GM21619 (cell line): ENCODE data around the gene NANOS1.
A peak's percentile ranks its signal among the peaks of the same experiment; 100 is the strongest.
"Not testable (repeated sequence)": the region's sequence is repeated elsewhere in the genome, so short reads cannot be mapped to it uniquely, and the experiment has no call there.

ENCODE experiments used
- ATAC-seq: cut with Tn5 transposase; IDR thresholded peaks from one replicate; pipeline ENCODE4 v1.9.1; 2021; ENCODE audit not compliant: unreplicated experiment

Gene NANOS1

DNA sequence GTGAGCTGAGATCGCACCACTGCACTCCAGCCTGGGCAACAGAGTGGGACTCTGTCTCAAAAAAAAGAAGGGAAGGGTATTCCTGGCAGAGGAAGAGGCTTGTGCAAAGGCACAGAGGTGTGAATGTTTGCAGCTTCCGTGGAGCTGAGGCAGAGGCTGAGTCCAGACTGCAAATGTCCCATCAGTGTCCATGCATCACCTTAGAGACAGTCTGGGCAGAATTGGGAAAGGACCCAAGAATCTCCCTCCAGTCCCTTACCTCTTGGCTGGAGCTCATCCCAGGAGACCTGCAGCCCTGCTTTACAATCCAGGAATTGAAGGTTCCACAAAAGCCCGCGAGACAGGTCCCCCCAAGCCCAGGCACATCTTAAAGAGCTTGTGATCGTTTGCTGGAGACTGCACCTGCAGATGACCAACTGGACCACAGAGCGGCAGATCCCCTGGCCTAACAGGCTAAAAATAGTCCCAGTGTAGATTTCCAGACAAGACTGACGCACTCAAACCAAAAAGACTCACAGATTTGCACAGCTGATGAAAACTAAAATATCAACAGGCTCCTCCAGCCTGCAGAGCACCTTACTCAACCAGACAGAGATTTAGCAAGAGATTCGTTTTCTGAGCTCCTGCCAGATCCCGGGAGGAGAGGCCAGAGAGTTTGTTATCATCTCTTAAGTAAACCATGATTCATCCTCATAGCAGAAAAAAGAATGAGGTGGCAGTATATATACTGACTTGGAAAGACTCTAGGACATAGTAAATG lies 22.9 kb upstream of the NANOS1 start:
- no peak for ATAC-seq

DNA sequence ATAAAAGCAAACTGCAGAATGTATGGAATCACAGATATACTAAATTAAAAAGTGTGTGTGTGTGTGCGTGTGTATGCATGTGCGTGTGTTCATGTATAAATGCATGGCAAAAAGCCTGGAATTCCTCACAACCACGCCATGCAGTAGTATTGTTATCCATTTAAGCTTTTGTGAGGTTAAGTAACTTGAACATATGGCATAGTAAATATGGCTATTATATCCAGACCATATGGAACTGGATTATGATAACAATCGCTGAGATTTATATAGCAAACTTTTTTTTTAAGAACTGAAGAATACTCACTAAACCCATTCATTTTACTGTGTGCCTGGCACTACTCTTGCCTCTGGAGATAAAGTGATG lies 22.3 kb upstream of the NANOS1 start:
- no peak for ATAC-seq

DNA sequence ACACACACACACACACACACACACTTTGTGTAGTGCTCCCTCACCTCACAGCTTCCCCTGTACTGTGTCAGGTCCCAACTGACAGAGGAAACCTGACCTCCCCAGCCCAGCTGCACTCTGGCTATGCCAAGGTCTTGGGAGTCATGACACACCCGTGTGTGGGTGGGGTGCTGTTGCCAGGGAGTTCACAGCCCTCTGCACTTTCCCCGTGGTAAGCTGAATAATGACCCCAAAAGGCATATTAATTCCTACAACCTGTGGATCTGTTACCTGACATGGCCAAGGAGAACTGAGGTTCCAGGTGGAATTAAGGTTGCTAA lies 8.9 kb upstream of the NANOS1 start:
- no peak for ATAC-seq

DNA sequence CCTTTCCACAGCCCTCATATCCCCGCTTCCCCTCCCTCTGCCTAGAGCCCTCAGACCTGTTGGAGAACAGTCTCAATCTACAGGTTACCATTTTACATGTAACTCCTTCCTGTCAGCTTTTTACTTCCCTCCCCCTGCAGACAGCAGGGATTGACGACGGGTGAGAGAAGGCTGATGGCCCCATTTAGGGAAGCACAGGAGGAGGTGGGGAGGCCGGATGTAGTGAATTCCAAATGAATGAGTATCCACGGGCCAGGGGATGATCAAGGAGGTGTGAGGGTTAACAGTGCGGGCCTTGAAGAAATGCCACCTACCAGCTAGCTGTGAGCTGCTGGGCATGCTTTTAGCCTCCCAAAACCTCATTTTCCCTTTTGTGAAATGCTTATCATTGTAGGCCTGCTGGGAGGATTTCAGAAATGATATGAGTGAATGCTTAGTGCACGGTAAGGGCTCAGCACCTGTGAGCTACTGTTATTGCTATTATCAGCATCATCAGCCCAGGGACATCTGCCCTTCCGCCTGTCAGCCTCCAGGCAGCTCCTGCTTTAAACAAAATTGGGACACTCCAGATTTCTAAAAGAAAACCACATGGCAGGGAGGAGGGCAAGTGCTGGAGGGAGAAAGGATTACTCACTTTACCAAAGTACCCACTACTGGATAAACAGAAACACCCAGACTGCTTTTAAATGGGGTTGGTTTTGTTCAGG lies 6.5 kb upstream of the NANOS1 start:
- no peak for ATAC-seq

DNA sequence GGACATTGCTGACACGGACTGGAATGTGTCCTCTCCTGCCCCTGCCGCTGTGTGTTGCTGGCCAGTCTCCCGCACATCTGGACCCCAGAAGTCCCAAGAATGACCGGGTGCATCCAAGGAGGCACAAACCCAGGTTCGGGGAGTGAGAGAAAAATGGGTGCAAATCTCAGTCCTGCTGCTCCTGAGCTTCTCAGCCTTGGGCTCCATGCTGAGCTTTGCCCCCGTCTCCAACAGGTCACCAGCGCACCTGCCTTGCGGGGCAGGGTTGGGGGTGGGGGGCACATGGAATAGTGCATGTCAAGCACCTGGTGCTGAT lies 6.0 kb upstream of the NANOS1 start:
- ATAC-seq, result no peak

DNA sequence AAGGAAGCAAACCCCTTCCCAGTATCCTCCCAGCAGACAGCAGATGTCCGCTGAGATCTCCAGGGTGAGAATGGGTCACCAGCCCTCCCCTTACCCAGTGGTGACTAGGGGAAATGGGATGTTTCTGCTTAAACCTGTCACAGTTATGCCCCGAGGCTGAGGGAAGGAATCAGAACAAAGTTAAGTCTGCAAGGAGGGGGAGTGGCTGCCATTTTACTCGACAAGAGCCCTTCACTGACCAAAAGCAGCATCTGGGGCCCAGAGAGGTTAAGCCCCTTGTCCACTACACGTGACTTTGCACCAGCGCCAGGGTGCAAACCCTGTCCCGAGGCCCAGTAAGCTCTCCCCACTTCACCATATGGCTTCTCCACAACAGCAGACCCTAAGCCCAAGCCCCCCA lies 4.6 kb upstream of the NANOS1 start:
- no peak for ATAC-seq

DNA sequence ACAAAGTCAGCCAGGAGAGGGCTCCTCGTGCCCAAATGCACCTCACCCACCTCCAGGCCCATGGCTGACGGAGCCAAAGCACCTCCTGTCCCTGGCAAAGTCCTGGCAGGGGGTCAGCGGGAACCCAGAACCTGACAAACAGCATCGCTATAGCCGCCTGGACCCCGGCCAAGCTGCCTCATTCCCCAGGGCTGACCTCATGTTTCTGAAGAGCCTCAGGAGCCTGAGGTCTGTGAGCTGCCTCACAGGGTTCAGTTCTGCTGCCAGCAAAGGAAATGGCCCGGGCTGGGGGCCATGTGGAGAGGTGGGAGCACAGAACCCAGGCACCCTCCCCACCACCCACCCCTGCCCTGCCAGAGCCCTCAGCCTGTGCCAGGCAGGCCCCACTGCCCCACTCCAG lies 4.2 kb upstream of the NANOS1 start:
- no peak for ATAC-seq

DNA sequence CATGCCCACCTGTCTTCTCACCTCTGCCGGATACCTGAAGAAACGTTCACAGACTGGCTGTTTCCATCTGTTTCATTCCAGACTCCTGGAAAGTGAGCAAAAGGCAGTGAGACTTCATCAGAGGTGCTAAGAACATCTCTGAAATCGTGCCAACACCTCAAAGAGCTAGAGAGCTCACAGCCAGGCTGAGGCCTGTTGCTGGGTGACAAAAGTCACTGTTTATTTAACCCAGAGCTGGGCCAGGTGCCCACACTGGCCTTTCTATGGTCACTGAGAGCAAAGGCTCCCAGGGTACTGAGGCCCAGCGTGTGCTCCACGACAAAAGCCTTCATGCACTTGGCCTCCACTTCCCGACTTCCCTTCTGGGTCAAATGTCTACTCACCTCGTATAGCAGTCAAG lies 3.7 kb upstream of the NANOS1 start:
- no peak for ATAC-seq

DNA sequence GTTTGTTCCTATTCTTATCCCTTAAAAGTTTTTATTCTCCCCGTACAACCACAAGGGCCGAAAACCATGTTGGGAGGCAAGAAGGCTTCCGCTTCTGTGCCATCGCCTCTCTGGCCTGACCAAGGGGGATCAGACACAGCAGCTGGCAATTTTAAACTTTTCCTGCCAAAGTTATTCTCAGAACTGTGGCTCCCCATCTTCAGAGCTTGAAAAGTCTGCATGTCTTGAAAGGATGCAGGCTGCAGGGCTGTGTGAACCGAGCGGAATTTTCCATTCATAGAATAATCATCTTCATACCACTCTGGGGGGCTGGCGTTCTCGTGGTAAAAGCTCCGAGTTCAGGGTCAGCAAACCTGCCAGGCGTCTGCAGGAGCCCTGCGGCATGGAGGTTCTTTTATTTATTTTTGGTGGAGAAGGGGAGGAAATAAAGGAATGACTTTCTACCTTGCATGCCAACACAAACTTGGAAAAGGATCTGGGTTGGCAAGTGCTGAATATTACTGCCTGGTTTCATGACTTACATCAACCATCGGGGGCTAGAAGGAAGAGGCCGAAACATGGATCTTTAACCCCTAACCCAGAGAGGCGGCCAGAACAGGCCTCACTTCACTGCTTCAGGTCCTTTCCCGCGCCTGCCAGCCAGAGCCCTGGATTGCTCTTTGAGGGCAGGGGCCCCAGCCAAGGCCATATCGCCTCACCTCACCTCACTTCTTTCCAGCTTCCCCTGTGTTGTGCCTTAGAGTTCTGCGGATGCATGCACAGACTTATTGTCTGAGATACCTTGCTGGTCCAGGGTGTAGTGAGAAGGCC lies 3.0 kb upstream of the NANOS1 start:
- ATAC-seq, result no peak

DNA sequence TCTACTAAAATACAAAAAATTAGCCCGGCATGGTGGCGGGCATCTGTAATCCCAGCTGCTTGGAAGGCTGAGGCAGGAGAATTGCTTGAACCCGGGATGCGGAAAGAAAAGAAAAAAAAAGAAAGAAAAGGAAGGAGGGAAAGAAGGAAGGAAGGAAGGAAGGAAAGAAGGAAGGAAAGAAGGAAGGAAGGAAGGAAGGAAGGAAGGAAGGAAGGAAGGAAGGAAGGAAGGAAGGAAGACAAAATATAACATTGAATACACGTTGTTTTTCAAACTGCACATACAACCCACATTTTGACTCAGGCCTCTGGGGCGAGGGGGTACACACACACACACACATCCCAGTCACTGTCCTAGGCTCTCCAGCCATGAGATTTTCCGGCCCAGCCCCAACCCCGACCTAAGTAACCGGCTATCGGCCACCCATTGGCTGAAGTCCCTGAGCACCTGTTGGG lies 1.0 kb upstream of the NANOS1 start:
- ATAC-seq, result not testable (repeated sequence)

DNA sequence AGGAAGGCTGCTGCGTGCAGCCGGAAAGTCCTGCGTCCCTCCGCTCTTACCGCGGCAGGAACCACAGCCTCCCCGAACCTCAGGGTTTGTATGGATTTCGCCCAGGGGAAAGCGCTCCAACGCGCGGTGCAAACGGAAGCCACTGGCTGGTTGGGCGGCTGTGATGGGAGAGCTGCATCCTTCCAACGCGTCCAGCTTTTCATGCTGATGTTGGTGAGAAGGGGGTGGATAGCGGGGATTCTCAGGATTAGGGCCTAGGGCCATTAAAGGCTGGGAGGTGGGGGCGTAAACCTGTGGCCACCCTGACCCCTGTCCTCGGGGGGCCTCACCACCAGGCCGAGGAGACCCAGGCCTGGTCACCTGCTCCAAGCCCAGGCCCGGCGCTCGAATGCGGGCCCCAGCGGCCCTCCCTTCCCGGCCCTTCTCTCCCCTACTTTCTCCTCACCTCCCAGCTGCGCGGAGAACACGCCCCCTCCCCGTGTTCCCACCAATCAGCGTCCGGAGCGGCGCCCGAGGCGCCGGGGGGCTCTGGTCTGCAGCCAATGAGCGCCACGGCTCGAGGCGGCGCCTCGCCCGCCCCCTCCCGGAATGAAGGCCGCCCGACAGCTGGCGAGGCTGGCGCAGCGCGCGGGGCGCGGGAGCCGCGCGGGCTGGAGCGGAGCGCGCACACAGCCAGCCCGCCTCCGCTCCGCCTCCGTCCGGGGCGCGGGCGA lies 458 bp upstream of the NANOS1 start:
- ATAC-seq, result peak; percentile 64

DNA sequence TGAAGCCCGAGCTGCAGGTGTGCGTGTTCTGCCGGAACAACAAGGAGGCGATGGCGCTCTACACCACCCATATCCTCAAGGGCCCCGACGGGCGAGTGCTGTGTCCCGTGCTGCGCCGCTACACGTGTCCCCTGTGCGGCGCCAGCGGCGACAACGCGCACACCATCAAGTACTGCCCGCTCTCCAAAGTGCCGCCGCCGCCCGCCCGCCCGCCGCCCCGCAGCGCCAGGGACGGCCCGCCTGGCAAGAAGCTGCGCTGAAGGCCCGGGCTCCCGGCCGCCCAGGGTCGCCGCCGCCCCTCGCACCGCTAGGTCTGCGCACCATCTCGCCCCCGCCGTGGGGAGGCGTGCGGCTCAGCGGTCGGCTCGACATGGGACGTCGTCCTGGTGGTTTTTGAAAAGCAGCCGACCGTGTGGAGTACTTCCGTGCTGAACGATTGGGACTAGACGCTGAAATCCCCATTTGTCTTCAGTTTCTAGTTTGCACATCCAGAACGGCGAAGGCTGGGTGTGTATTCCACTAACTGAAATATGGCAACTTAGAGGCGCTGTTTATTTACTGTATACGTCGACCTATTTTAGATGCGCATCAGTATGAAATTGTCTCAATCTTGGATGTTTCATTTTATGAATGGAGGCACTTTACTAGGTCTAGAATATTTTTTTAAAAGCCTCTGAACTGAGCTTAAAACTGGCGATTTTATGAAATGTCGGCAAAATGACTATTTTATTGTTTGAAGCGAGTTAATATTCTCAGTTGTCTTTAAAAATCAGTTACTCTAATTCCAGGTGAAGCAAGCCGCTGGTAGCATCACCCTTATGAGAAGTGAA lies 1.1 kb downstream of the NANOS1 start:
- ATAC-seq, result peak; percentile 48

DNA sequence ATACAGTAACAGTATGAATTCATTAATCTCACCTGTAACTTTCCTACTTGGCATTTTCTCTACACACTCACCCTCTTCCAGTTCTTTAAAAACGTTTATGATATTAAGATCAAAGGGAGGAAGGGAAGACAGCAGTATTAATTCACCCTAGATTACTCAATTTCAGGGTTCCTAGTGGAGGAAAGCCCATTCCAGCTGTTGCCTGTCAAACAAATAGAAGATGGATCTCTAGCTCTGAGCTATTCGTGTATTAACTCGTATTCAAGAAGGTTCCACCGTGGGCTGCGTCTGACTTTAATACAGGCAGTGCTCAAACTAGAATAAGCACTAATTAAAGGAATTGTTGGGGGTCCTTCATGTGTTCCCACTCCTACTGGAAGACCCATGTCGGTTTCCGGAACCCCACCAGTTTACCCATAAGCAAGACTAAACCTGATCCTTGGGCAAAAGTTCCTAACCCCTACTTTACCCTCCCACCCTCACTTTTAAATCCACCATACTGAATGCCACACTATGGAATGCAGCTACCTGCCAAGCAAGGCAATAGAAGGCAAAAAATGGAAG lies 2.1 kb downstream of the NANOS1 start:
- ATAC-seq, result no peak

DNA sequence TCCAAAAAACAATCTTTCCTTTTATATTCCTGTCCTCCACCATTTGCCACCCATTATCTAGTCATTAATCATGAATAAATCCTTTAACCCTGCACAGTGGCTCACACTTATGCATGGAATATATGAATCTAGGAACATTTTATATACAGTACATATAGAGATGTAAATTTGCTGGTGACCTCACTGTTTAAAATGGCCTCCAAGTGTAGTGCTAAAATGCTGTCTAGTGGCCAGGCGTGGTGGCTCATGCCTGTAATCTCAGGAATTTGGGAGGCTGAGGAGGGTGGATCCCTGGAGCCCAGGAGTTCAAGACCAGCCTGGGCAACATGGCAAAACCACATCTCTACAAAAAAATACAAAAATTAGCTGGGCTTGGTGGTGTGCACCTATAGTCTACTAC lies 9.6 kb downstream of the NANOS1 start:
- ATAC-seq, result no peak

DNA sequence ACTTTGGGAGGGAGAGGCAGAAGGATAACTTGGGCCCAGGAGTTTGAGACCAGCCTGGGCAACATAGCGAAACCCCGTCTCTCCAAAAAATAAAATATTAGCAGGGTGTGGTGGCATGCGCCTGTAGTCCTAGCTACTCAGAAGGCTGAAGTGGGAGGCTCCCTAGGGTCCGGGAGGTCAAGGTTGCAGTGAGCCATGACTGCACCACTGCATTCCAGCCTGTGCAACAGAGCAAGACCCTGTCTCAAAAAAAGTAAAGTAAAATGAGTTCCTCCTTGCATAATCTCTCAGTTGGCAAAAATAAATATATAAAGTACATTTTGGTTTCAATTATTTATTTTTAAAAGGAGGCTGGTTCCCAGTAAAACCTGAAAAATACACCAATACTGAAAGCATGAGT lies 11.8 kb downstream of the NANOS1 start:
- ATAC-seq, result no peak

DNA sequence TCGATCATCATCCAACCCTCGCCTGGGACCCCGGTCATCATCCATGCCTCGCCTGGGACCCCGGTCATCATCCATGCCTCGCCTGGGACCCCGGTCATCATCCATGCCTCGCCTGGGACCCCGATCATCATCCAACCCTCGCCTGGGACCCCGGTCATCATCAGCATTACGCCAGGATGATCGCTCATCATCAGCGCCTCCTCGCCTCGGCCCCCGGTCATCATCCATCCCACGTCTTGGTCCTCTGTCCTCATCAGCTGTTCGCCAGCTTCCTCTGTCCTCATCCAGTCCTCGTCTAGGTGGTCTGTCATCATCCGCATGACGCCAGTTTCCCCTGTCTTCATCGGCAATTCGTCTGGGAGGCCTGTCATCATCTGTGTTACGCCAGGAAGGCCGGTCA lies 12.7 kb downstream of the NANOS1 start:
- ATAC-seq, result no peak

DNA sequence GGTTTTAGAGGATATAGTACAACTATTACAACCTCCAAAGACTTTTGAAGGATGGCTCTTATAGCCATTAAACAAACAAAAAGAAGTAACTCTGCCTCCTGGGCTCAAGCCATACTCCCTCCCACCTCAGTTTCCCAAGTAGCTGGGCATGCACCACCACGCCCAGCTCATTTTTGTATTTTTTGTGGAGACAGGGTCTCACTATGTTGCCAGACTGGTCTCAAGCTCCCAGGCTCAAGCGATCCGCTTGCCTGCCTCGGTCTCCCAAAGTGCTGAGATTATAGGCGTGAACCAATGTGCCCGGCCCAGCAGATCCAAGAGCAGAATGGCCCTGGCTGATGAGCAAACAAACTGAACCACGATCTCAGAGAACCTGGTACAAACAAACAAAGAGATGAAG lies 16.0 kb downstream of the NANOS1 start:
- no peak for ATAC-seq

DNA sequence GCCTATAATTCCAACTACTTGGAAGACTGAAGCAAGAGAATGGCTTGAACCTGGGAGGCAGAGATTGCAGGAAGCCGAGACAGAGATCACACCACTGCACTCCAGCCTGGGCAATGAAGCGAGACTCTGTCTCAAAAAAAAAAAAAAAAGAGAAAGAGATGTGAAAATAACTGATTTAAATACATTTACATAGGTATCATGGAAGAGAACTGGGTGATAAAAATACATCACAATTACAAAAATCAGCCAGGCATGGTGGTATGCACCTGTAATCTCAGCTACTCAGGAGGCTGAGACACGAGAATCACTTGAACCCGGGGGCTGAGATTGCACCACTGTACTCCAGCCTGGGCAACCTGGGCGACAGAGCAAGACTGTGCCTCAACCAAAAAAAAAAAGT lies 19.8 kb downstream of the NANOS1 start:
- no peak for ATAC-seq

DNA sequence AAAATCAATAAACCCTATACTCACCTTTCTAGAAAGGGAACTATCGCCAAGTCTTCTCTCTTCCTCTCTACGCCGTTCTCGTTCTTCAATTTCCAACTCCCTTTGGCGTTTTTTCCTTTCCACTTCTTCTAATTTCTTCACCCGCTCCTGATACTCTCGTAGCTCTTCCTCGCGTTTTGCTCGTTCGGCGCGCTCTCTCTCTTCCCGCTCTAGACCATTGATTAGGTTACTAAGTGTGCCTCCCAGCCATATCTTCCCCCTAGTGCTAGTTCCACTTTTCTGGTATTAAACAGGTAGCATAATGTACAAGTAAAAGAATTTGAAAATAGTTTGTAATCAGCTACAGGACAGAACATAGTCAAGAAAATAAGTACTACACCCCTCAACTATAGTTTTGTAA lies 20.3 kb downstream of the NANOS1 start:
- ATAC-seq, result no peak

DNA sequence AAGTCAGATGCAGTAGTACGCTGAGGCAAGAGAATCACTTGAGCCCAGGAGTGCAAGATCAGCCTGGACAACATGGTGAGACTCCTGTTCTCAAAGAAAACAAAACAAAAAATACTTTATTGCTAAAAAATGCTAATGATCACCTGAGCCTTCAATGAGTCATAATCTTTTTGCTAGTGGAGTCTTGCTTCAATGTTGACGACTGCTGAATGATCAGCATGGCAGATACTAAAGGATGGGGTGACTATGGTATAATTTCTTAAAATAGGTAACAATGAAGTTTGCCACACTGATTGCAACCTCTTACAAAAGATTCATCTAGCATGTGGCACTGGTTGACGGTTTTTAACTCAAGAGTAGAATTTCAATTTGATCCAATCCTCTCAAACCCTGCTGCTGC lies 22.3 kb downstream of the NANOS1 start:
- no peak for ATAC-seq
